K562 (cell line): Measurements from ENCODE around the gene PTCH1. TPM values are rescaled to one million over a fixed set of nuclear protein-coding genes. Genes with fewer than 3 reads are reported as not detected.

Experiments used
- BACH1 ChIP-seq: fragments of 200-800 bp; sonication (Bioruptor generic); IDR thresholded peaks from 2 replicates; pipeline ENCODE4 v1.6.1; 2016; ENCODE audit warnings: missing genetic modification characterization, missing compliant biosample characterization
- CEBPG ChIP-seq, 3 experiments: fragments of 200-800 bp in 1 of 3; sonication (Bioruptor generic) in 1 of 3; sonication (generic) in 1 of 3; formaldehyde crosslinking in 1 of 3; IDR thresholded peaks in 2 of 3; conservative IDR thresholded peaks in 1 of 3; 2 replicates each; pipeline versions ENCODE4 v1.6.1 to v1.8.0; 2016 to 2022; ENCODE audit warnings: missing compliant biosample characterization in 2 of 3, missing genetic modification characterization in 2 of 3, mild to moderate bottlenecking in 1 of 3, missing genetic modification reagents in 1 of 3
- CHAMP1 ChIP-seq: fragments of 450-650 bp; IDR thresholded peaks from 2 replicates; pipeline ENCODE4 v1.6.1; 2016; ENCODE audit warnings: mild to moderate bottlenecking
- CHD2 ChIP-seq: IDR thresholded peaks from 2 replicates; pipeline ENCODE4 v1.6.1; 2011; ENCODE audit warnings: low read depth, low read length
- FOSL1 ChIP-seq: fragments of 200-800 bp; sonication (Bioruptor generic); conservative IDR thresholded peaks from 2 replicates; pipeline ENCODE4 v1.6.1; 2016; ENCODE audit warnings: missing genetic modification characterization, missing compliant biosample characterization
- FUS ChIP-seq: fragments of 200-400 bp; formaldehyde crosslinking; optimal IDR thresholded peaks from 2 replicates; pipeline ENCODE3; 2017; ENCODE audit warnings: low read depth, low read length
- GATAD2B ChIP-seq: fragments of 450-650 bp; IDR thresholded peaks from 2 replicates; pipeline ENCODE4 v1.6.1; 2017; ENCODE audit warnings: mild to moderate bottlenecking, borderline replicate concordance
- HEY1 ChIP-seq: fragments of 250-450 bp; sonication (Bioruptor Pico); IDR thresholded peaks from 2 replicates; pipeline ENCODE4 v1.5.0; 2020; ENCODE audit warnings: mild to moderate bottlenecking, moderate library complexity, borderline replicate concordance
- NFE2 ChIP-seq: IDR thresholded peaks from 2 replicates; pipeline ENCODE4 v1.6.1; 2014; ENCODE audit warnings: antibody characterized with exemption, low read depth
- NONO ChIP-seq, 2 experiments: fragments of 200-400 bp in 1 of 2; fragments of 450-650 bp in 1 of 2; formaldehyde crosslinking in 1 of 2; IDR thresholded peaks; 2 replicates each; pipeline ENCODE4 v1.6.1; 2017; ENCODE audit warnings: low read depth in 2 of 2, mild to moderate bottlenecking in 2 of 2, moderate library complexity in 2 of 2, low read length in 1 of 2
- NUFIP1 ChIP-seq: fragments of 450-650 bp; IDR thresholded peaks from 2 replicates; pipeline ENCODE4 v1.6.1; 2018; ENCODE audit not compliant: partially characterized antibody
- RUNX1 ChIP-seq: sonication (generic); IDR thresholded peaks from 2 replicates; pipeline ENCODE4 v1.6.1; 2016; ENCODE audit warnings: antibody characterized with exemption, low read depth
- ZNF717 ChIP-seq: fragments of 250-450 bp; sonication (Bioruptor Pico); IDR thresholded peaks from 2 replicates; pipeline ENCODE4 v1.5.0; 2021
- polyA plus RNA-seq, 8 experiments: library from polyadenylated mRNA; depleted of rRNA in 4 of 8; stranded (reverse) in 5 of 8; unstranded in 3 of 8; fragments of >200 nt; fragmentation: Nextera tagmentation in 2 of 8; fragmentation: Illumina TruSeq in 1 of 8; extraction: Ambion mirVana in 2 of 8; extraction: Trizol in 1 of 8; gene quantifications; 2 replicates each; pipeline versions ENCODE4 v1.2.1 to v1.2.3, GENCODE V29; 2011 to 2014; ENCODE audit warnings: inconsistent platforms in 1 of 8, missing spikeins in 1 of 8
- total RNA-seq, 7 experiments: library from RNA; depleted of rRNA in 6 of 7; stranded (reverse); fragments of >200 nt in 6 of 7; fragmentation: Illumina TruSeq in 2 of 7; extraction: Trizol in 2 of 7; gene quantifications; 2 replicates each; pipeline versions ENCODE4 v1.2.1 to v1.2.3, GENCODE V29; 2011 to 2021; ENCODE audit warnings: low replicate concordance in 1 of 7
- TF ChIP-seq, protein P1 (sequence below): fragments of 450-650 bp; IDR thresholded peaks from 2 replicates; pipeline ENCODE4 v1.6.1; 2017; ENCODE audit warnings: antibody characterized with exemption
- TF ChIP-seq, protein P2 (sequence below): sonication (generic); formaldehyde crosslinking; IDR thresholded peaks from 2 replicates; pipeline ENCODE4 v1.8.1; 2023; ENCODE audit warnings: mild to moderate bottlenecking, missing genetic modification reagents
- TF ChIP-seq, protein P3 (sequence below): sonication (generic); formaldehyde crosslinking; IDR thresholded peaks from 2 replicates; pipeline ENCODE4 v1.8.0; 2022; ENCODE audit warnings: mild to moderate bottlenecking, missing genetic modification reagents
- TF ChIP-seq, protein P4 (sequence below): fragments of 450-650 bp; IDR thresholded peaks from 2 replicates; pipeline ENCODE4 v1.7.0; 2016; ENCODE audit warnings: borderline replicate concordance

PTCH1 gene
- total and polyA plus RNA-seq, 9 of the 15 experiments (the other 6 are each of a cell fraction or from before 2014, with no cell fraction given), result 0.70 to 9.9 (median 3.8) TPM

DNA sequence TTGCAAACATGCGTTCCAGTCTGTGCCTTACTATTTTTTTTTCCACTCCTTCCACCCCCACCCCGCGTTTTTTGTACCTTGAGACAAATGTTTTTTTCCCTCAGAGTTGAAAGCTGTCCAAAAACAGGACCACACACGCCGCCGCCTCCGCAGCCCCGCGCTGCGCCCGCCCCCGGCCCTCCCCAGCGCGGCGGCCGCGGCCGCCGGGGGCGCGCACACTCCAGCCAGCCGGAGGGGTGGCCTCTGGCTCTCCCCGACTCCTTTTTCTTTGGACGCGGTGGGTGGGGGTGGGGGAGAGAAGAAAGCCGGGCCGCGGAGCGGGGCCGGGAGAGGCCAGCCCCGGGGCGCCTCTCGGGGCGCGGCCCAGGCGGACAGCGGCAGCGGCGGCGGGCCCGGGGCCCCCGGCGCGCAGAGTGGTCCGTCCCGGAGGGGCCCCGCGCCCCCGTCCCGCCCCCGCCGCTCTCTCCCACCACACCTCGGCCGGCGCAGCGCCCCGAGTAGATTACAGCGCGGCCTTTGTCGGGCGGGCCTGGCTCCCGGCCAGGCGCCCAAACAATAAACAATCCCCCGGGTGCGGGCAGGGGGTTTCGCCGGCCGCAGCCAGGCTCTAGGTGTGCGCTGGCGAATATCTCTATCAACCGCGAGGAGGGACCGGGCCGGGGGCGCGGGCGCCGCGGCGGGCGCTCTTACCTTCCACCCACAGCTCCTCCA lies 10.9 kb downstream of the PTCH1 start (continued):
- TF ChIP-seq, protein P1, sequence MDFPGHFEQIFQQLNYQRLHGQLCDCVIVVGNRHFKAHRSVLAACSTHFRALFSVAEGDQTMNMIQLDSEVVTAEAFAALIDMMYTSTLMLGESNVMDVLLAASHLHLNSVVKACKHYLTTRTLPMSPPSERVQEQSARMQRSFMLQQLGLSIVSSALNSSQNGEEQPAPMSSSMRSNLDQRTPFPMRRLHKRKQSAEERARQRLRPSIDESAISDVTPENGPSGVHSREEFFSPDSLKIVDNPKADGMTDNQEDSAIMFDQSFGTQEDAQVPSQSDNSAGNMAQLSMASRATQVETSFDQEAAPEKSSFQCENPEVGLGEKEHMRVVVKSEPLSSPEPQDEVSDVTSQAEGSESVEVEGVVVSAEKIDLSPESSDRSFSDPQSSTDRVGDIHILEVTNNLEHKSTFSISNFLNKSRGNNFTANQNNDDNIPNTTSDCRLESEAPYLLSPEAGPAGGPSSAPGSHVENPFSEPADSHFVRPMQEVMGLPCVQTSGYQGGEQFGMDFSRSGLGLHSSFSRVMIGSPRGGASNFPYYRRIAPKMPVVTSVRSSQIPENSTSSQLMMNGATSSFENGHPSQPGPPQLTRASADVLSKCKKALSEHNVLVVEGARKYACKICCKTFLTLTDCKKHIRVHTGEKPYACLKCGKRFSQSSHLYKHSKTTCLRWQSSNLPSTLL, result no peak
- no peak for TF ChIP-seq CHD2
- TF ChIP-seq, protein P2, sequence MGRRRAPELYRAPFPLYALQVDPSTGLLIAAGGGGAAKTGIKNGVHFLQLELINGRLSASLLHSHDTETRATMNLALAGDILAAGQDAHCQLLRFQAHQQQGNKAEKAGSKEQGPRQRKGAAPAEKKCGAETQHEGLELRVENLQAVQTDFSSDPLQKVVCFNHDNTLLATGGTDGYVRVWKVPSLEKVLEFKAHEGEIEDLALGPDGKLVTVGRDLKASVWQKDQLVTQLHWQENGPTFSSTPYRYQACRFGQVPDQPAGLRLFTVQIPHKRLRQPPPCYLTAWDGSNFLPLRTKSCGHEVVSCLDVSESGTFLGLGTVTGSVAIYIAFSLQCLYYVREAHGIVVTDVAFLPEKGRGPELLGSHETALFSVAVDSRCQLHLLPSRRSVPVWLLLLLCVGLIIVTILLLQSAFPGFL (CRISPR knock-in tag), result no peak
- TF ChIP-seq HEY1 (CRISPR knock-in tag), result no peak
- TF ChIP-seq NFE2, result no peak
- TF ChIP-seq, protein P3, sequence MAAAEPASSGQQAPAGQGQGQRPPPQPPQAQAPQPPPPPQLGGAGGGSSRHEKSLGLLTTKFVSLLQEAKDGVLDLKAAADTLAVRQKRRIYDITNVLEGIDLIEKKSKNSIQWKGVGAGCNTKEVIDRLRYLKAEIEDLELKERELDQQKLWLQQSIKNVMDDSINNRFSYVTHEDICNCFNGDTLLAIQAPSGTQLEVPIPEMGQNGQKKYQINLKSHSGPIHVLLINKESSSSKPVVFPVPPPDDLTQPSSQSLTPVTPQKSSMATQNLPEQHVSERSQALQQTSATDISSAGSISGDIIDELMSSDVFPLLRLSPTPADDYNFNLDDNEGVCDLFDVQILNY (CRISPR knock-in tag), result no peak
- TF ChIP-seq NONO (IDR thresholded peaks at IDR 0.05; ENCODE audit: low read depth in 2 of 2, low read length in 1 of 2), result peak; percentile 18 to 99; a peak in 2 of 4 replicates
- no peak for TF ChIP-seq NUFIP1
- TF ChIP-seq, protein P4, sequence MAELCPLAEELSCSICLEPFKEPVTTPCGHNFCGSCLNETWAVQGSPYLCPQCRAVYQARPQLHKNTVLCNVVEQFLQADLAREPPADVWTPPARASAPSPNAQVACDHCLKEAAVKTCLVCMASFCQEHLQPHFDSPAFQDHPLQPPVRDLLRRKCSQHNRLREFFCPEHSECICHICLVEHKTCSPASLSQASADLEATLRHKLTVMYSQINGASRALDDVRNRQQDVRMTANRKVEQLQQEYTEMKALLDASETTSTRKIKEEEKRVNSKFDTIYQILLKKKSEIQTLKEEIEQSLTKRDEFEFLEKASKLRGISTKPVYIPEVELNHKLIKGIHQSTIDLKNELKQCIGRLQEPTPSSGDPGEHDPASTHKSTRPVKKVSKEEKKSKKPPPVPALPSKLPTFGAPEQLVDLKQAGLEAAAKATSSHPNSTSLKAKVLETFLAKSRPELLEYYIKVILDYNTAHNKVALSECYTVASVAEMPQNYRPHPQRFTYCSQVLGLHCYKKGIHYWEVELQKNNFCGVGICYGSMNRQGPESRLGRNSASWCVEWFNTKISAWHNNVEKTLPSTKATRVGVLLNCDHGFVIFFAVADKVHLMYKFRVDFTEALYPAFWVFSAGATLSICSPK, result no peak
- TF ChIP-seq ZNF717, result no peak
- no peak for TF ChIP-seq FOSL1
- TF ChIP-seq GATAD2B, result peak; percentile 85
- no peak for TF ChIP-seq BACH1 (tag)
- no peak for TF ChIP-seq CEBPG (CRISPR knock-in tag; IDR thresholded peaks at IDR 0.05)
- TF ChIP-seq CEBPG (tag; conservative IDR thresholded peaks at IDR 0.05 in 1 of 2, IDR thresholded peaks at IDR 0.05 in 1 of 2), result no peak
- no peak for TF ChIP-seq CHAMP1
- TF ChIP-seq FUS, result no peak
- TF ChIP-seq RUNX1, result no peak
